HK-2 (cell line): ENCODE measurements around the gene CIB1.
A peak's percentile ranks its signal among the peaks of the same experiment; 100 is the strongest.
"Not testable (repeated sequence)": the region's sequence is repeated elsewhere in the genome, so short reads cannot be mapped to it uniquely, and the experiment has no call there.

Experiments
- DNase-seq: peaks from one replicate; pipeline ENCODE4 v3.0.0-alpha.2; 2018; ENCODE audit not compliant: unreplicated experiment

The CIB1 gene

GRCh38 chr15:90233387-90234095, at the start of gene CIB1:
TSS of gene CIB1 (minus strand) at chr15:90233941. CDS start at chr15:90233885, 56 bp downstream.
- peak; percentile 94 for DNase-seq

GRCh38 chr15:90281637-90282036, 47.9 kb upstream of the CIB1 start:
- DNase-seq, result not testable (repeated sequence)

- DNase-seq, result not testable (repeated sequence)
These were observed 47.0 kb upstream of the CIB1 start for GRCh38 chr15:90280743-90281142.

GRCh38 chr15:90278467-90278866, 44.7 kb upstream of the CIB1 start:
- DNase-seq, result not testable (repeated sequence)

- no peak for DNase-seq
These were observed 37.9 kb upstream of the CIB1 start for GRCh38 chr15:90271459-90272166.

- no peak for DNase-seq
These were observed 36.9 kb upstream of the CIB1 start for GRCh38 chr15:90270502-90271150.

GRCh38 chr15:90268415-90268814, 34.7 kb upstream of the CIB1 start:
- no peak for DNase-seq

GRCh38 chr15:90266485-90266884, 32.7 kb upstream of the CIB1 start:
- no peak for DNase-seq

GRCh38 chr15:90266061-90266431, 32.3 kb upstream of the CIB1 start:
- no peak for DNase-seq

GRCh38 chr15:90265271-90266060, 31.7 kb upstream of the CIB1 start, which contains the start of gene NGRN:
TSS of gene NGRN (plus strand) at chr15:90265672. CDS start at chr15:90265713, 41 bp downstream.
- DNase-seq, result peak; percentile 83

- peak; percentile 28 for DNase-seq
These were observed 30.9 kb upstream of the CIB1 start for GRCh38 chr15:90264671-90265070.

- no peak for DNase-seq
These were observed 28.7 kb upstream of the CIB1 start for GRCh38 chr15:90262426-90262825.

GRCh38 chr15:90261811-90262210, 28.1 kb upstream of the CIB1 start:
- DNase-seq, result no peak

GRCh38 chr15:90260731-90261130, 27.0 kb upstream of the CIB1 start:
- not testable (repeated sequence) for DNase-seq

GRCh38 chr15:90259524-90259923, 25.8 kb upstream of the CIB1 start:
- no peak for DNase-seq

- no peak for DNase-seq
These were observed 24.0 kb upstream of the CIB1 start for GRCh38 chr15:90257776-90258175.

- peak; percentile 88 for DNase-seq
These were observed 15.6 kb upstream of the CIB1 start, which contains the start of gene TTLL13 for GRCh38 chr15:90249203-90249863. TSS of gene TTLL13 (plus strand) at chr15:90249556. CDS start at chr15:90250631, 1,075 bp downstream.

- DNase-seq, result no peak
These were observed 15.1 kb upstream of the CIB1 start for GRCh38 chr15:90248789-90249202.

- no peak for DNase-seq
These were observed 10.3 kb upstream of the CIB1 start for GRCh38 chr15:90243943-90244639.

GRCh38 chr15:90241343-90242192, 7.8 kb upstream of the CIB1 start:
- DNase-seq, result no peak
